K562 treated with DMSO at 1 percent for 4 hours (cell line): ENCODE data around the gene UCN2. TPM values are rescaled to one million over a fixed set of nuclear protein-coding genes. Genes with fewer than 3 reads are reported as not detected.

Experiments used
- total RNA-seq: library from RNA; unstranded; fragments of 300-600 nt; gene quantifications from 2 replicates; pipeline ENCODE4 v1.2.3, GENCODE V29; 2022; ENCODE audit not compliant: insufficient read depth

Gene UCN2
- not detected in 2 replicates for total RNA-seq

GRCh38 chr3:48563382-48563918 lies at the start of gene UCN2:
Gene UCN2, minus strand, starts transcription at chr3:48563781. Its CDS starts 657 bp downstream, at chr3:48563124.

GRCh38 chr3:48609088-48610005 lies 45.8 kb upstream of the UCN2 start, which contains the start of gene UQCRC1:
Gene UQCRC1, minus strand, starts transcription at chr3:48609646. Its CDS starts 26 bp downstream, at chr3:48609620.

GRCh38 chr3:48595075-48595525 lies 31.5 kb upstream of the UCN2 start, which contains the start of gene COL7A1:
Gene COL7A1, minus strand, starts transcription at chr3:48595329. Its CDS starts 170 bp downstream, at chr3:48595159.

GRCh38 chr3:48556796-48557626 lies 6.6 kb downstream of the UCN2 start, which contains the start of gene PFKFB4:
Gene PFKFB4, minus strand, starts transcription at chr3:48556803. Its CDS starts 26 bp downstream, at chr3:48556777.

Other genes with a start within 250 kb of the UCN2 start
- gene SPINK8, start 230.1 kb downstream of the UCN2 start, total RNA-seq = not detected in 2 replicates
- not detected in 2 replicates for gene FBXW12, start 191.6 kb downstream of the UCN2 start, total RNA-seq
- gene PLXNB1, start 133.7 kb downstream of the UCN2 start, total RNA-seq = 7.7 and 18.9 TPM in 2 replicates
- gene CCDC51, start 123.7 kb downstream of the UCN2 start, total RNA-seq = 5.9 and 8.3 TPM in 2 replicates
- 174 and 181 TPM in 2 replicates for gene TMA7, start 123.5 kb downstream of the UCN2 start, total RNA-seq
- 5.6 and 11.9 TPM in 2 replicates for gene ATRIP, start 117.0 kb downstream of the UCN2 start, total RNA-seq
- 95.9 and 97.3 TPM in 2 replicates for gene SHISA5, start 59.6 kb downstream of the UCN2 start, total RNA-seq
- 7.0 and 11.4 TPM in 2 replicates for gene PFKFB4, start 7.0 kb downstream of the UCN2 start, total RNA-seq
- gene COL7A1, start 31.5 kb upstream of the UCN2 start, total RNA-seq = 0.29 and 1.1 TPM in 2 replicates
- 263 and 293 TPM in 2 replicates for gene UQCRC1, start 45.9 kb upstream of the UCN2 start, total RNA-seq
- gene TMEM89, start 58.0 kb upstream of the UCN2 start, total RNA-seq = not detected in 2 replicates
- 20.0 and 23.7 TPM in 2 replicates for gene SLC26A6, start 71.7 kb upstream of the UCN2 start, total RNA-seq
- gene CELSR3, start 99.1 kb upstream of the UCN2 start, total RNA-seq = 1.7 and 4.0 TPM in 2 replicates
- gene NCKIPSD, start 122.1 kb upstream of the UCN2 start, total RNA-seq = 15.1 and 16.3 TPM in 2 replicates
- 54.9 and 65.4 TPM in 2 replicates for gene IP6K2, start 153.4 kb upstream of the UCN2 start, total RNA-seq